ENCODE measurements around the gene LONP2. TPM values are rescaled to one million over a fixed set of nuclear protein-coding genes. Genes with fewer than 3 reads are reported as not detected.

The LONP2 gene
- total and polyA plus RNA-seq, 9 of the 15 experiments (the other 6 are each of a cell fraction or from before 2014, with no cell fraction given): 8.1 to 41.2 (median 25.6) TPM

DNA sequence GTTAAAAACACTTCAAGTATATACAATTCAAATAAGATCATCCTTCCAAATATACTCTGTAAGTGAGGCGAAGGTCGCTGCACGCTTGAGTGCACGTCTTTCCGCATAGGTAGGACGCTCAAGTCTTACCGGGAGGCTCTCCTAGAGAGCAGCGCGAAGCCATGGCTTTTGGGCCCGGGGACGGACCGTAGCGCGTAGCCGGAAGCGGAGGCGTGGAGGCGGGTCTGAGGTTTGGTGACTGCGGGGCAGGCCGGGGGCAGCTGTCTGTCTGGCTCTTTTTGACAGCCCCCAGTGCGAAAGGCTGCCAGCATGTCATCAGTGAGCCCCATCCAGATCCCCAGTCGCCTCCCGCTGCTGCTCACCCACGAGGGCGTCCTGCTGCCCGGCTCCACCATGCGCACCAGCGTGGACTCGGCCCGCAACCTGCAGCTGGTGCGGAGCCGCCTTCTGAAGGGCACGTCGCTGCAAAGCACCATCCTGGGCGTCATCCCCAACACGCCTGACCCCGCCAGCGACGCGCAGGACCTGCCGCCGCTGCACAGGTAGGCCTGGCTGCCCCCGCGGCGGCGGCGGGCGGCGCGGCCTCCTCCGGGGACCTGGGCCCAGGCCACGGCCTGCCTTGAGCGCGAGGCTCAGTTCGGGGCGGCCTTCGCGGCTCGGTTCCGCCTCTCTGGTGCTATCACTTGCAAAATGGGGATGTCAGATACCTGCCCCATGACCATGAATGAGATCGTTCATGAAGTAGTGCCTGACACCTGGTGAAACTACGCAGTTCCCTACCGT is at the start of gene LONP2 (continued):
- peak; percentile 65 for TF ChIP-seq E2F8 (IDR thresholded peaks at IDR 0.05; ENCODE audit: low read depth, partially characterized antibody)
- peak; percentile 42; the same call in 1 of the 2 replicates for TF ChIP-seq ZNF592 (IDR thresholded peaks at IDR 0.05)
- TF ChIP-seq CXXC5 (CRISPR knock-in tag; IDR thresholded peaks at IDR 0.05): peak; percentile 89
- peak; percentile 25; the same call in 1 of the 2 replicates for TF ChIP-seq EP300 (IDR thresholded peaks at IDR 0.05; ENCODE audit: low read length)
- TF ChIP-seq HDAC6 (IDR thresholded peaks at IDR 0.05; ENCODE audit: low read depth, low read length): no peak
- peak; percentile 92 for TF ChIP-seq GABPA (tag; conservative IDR thresholded peaks at IDR 0.05; ENCODE audit: low read depth)
- TF ChIP-seq, protein P1, sequence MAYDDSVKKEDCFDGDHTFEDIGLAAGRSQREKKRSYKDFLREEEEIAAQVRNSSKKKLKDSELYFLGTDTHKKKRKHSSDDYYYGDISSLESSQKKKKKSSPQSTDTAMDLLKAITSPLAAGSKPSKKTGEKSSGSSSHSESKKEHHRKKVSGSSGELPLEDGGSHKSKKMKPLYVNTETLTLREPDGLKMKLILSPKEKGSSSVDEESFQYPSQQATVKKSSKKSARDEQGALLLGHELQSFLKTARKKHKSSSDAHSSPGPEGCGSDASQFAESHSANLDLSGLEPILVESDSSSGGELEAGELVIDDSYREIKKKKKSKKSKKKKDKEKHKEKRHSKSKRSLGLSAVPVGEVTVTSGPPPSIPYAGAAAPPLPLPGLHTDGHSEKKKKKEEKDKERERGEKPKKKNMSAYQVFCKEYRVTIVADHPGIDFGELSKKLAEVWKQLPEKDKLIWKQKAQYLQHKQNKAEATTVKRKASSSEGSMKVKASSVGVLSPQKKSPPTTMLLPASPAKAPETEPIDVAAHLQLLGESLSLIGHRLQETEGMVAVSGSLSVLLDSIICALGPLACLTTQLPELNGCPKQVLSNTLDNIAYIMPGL (CRISPR knock-in tag; IDR thresholded peaks at IDR 0.05): 0 out of 2 replicates have a peak, but pooled peaks have one; percentile 45
- TF ChIP-seq ARNT (IDR thresholded peaks at IDR 0.05): peak; percentile 55 to 59; a peak in 2 of 4 replicates
- TF ChIP-seq ZNF407 (IDR thresholded peaks at IDR 0.05; ENCODE audit: low read depth): peak; percentile 98
